CD14-positive monocyte (primary cell): ENCODE measurements around the gene MYOM1. TPM values are rescaled to one million over a fixed set of nuclear protein-coding genes. Genes with fewer than 3 reads are reported as not detected.

Experiments
- DNase-seq, 3 donors: peaks; one replicate each; pipeline ENCODE4 v3.0.0-alpha.2; 2011 to 2022
- H2AFZ ChIP-seq: 2 replicates; pipeline ENCODE4 v1.6.0; 2012; ENCODE audit warnings: mild to moderate bottlenecking, low read depth, low read length, inconsistent platforms; ENCODE audit not compliant: insufficient read depth, poor library complexity, severe bottlenecking
- H3K27ac ChIP-seq, 2 donors: 1 replicate in 1 of 2; 2 replicates in 1 of 2; pipeline ENCODE4 v1.5.1; 2012 to 2013; ENCODE audit warnings: low read length in 2 of 2, control low read depth in 1 of 2, inconsistent platforms in 1 of 2, low read depth in 1 of 2, mild to moderate bottlenecking in 1 of 2
- H3K27me3 ChIP-seq, 2 donors: one replicate each; pipeline versions ENCODE4 v1.6.0 to v1.6.1; 2011 to 2013; ENCODE audit warnings: low read length in 2 of 2; ENCODE audit not compliant: control insufficient read depth in 2 of 2, insufficient read depth in 2 of 2
- H3K36me3 ChIP-seq, 2 donors: replicated peaks in 1 of 2; 1 replicate in 1 of 2; 2 replicates in 1 of 2; pipeline versions ENCODE4 v1.5.1 to v1.6.1; 2012 to 2013; ENCODE audit warnings: low read length in 2 of 2, control low read depth in 1 of 2, inconsistent platforms in 1 of 2, mild to moderate bottlenecking in 1 of 2; ENCODE audit not compliant: insufficient read depth in 2 of 2, control insufficient read depth in 1 of 2
- H3K4me1 ChIP-seq, 2 donors: 1 replicate in 1 of 2; 2 replicates in 1 of 2; pipeline versions ENCODE4 v1.5.1 to v1.6.1; 2012 to 2013; ENCODE audit warnings: low read length in 2 of 2, control low read depth in 1 of 2, inconsistent platforms in 1 of 2, mild to moderate bottlenecking in 1 of 2, moderate library complexity in 1 of 2; ENCODE audit not compliant: insufficient read depth in 2 of 2, control insufficient read depth in 1 of 2
- H3K4me2 ChIP-seq: replicated peaks from 2 replicates; pipeline ENCODE3; 2012; ENCODE audit warnings: low read length, moderate library complexity, mild to moderate bottlenecking; ENCODE audit not compliant: poor library complexity, severe bottlenecking; ENCODE audit errors: extremely low read depth
- H3K4me3 ChIP-seq, 3 experiments: fragments of 200-600 bp in 1 of 3; sonication (generic) in 1 of 3; replicated peaks in 1 of 3; 1 replicate in 2 of 3; 2 replicates in 1 of 3; pipeline ENCODE4 v1.5.1; 2011 to 2013; ENCODE audit warnings: low read length in 3 of 3, mild to moderate bottlenecking in 3 of 3, control low read depth in 2 of 3, low read depth in 2 of 3, inconsistent platforms in 1 of 3, moderate library complexity in 1 of 3
- H3K79me2 ChIP-seq: 2 replicates; pipeline ENCODE4 v1.6.0; 2012; ENCODE audit warnings: mild to moderate bottlenecking, control low read depth, inconsistent platforms, low read length, moderate library complexity; ENCODE audit not compliant: insufficient read depth
- H3K9ac ChIP-seq: 2 replicates; pipeline ENCODE4 v1.6.0; 2017; ENCODE audit warnings: low read length, mild to moderate bottlenecking; ENCODE audit not compliant: insufficient read depth, poor library complexity, severe bottlenecking
- H3K9me3 ChIP-seq, 2 donors: replicated peaks in 1 of 2; 1 replicate in 1 of 2; 2 replicates in 1 of 2; pipeline versions ENCODE4 v1.5.1 to v1.6.1; 2012 to 2013; ENCODE audit warnings: low read length in 2 of 2, control low read depth in 1 of 2; ENCODE audit not compliant: control insufficient read depth in 1 of 2, insufficient read depth in 1 of 2
- H4K20me1 ChIP-seq: 2 replicates; pipeline ENCODE4 v1.6.0; 2012; ENCODE audit warnings: mild to moderate bottlenecking, low read length, control low read depth, moderate library complexity; ENCODE audit not compliant: insufficient read depth
- H3K27ac Mint-ChIP-seq, 7 donors: one replicate each; pipeline ENCODE4 v1.8.0; 2020; ENCODE audit warnings: mild to moderate bottlenecking in 7 of 7, mixed read lengths in 7 of 7, moderate library complexity in 6 of 7, inconsistent platforms in 2 of 7
- H3K27me3 Mint-ChIP-seq, 3 donors: one replicate each; pipeline ENCODE4 v1.8.0; 2021 to 2022; ENCODE audit warnings: low read depth in 3 of 3, mild to moderate bottlenecking in 3 of 3, mixed read lengths in 3 of 3, moderate library complexity in 3 of 3, inconsistent platforms in 1 of 3
- H3K36me3 Mint-ChIP-seq, 2 donors: one replicate each; pipeline ENCODE4 v1.8.0; 2020; ENCODE audit warnings: mixed read lengths in 2 of 2, inconsistent platforms in 1 of 2, mild to moderate bottlenecking in 1 of 2
- H3K4me1 Mint-ChIP-seq: one replicate; pipeline ENCODE4 v1.8.0; 2020; ENCODE audit warnings: mild to moderate bottlenecking, mixed read lengths
- H3K4me3 Mint-ChIP-seq, 2 donors: one replicate each; pipeline ENCODE4 v1.8.0; 2020; ENCODE audit warnings: mild to moderate bottlenecking in 2 of 2, mixed read lengths in 2 of 2, moderate library complexity in 1 of 2
- H3K9me3 Mint-ChIP-seq, 7 donors: one replicate each; pipeline ENCODE4 v1.8.0; 2020 to 2022; ENCODE audit warnings: mixed read lengths in 7 of 7, mild to moderate bottlenecking in 6 of 7, moderate library complexity in 6 of 7, inconsistent platforms in 2 of 7
- CTCF ChIP-seq: fragments of 200-600 bp; IDR thresholded peaks from one replicate; pipeline ENCODE4 v1.8.0; 2022; ENCODE audit warnings: antibody characterized with exemption, mild to moderate bottlenecking
- WGBS: methylation state at CpG from one replicate; pipeline ENCODE4 v1.1.5; 2013; ENCODE audit warnings: missing lambda C conversion rate; ENCODE audit not compliant: insufficient coverage; 5-methylcytosine and 5-hydroxymethylcytosine counted together
- intact Hi-C, 2 donors: fragments of 100-400 bp; cut with micrococcal nuclease; formaldehyde crosslinking; loops; one replicate each; pipeline versions ENCODE4 v1.15.0 to v1.15.1; 2023
- polyA plus RNA-seq, 3 donors: library from polyadenylated mRNA; depleted of rRNA in 1 of 3; unstranded in 2 of 3; stranded (reverse) in 1 of 3; fragments of 300-500 nt in 2 of 3; fragments of >200 nt in 1 of 3; fragmentation: Illumina TruSeq in 2 of 3; gene quantifications; 1 replicate in 2 of 3; 2 replicates in 1 of 3; pipeline ENCODE4 v1.2.3, GENCODE V29; 2012 to 2021

The MYOM1 gene
- polyA plus RNA-seq, 3 donors: 0.05 to 0.95 (median 0.22) TPM

- Histone ChIP-seq H3K79me2 (peaks cover 47% of the 10 kb centered on the region), H4K20me1 (peaks cover 29% of the 10 kb centered on the region), H3K27ac (peak overlapping the region; percentile 95 to 96), H3K9ac (peak overlapping the region; percentile 87), H2AFZ (peak overlapping the region; percentile 81), H3K9me3 (peaks cover 5 to 11% of the 10 kb centered on the region in 2 donors), H3K36me3 (peaks cover 3 to 5% of the 10 kb centered on the region in 2 donors), H3K27me3 (no peaks in the 10 kb centered on the region), H3K4me3 (peak overlapping the region; percentile 64 to 96 (median 93)), H3K4me1 (peaks cover 37 to 48% of the 10 kb centered on the region in 2 donors), H3K4me2 (peak overlapping the region; percentile 90)
- H3K9me3 Mint-ChIP-seq: peaks cover 5 to 14% (median 10%) of the 10 kb centered on the region in 7 donors
- H3K36me3 Mint-ChIP-seq: peaks cover 13 to 25% of the 10 kb centered on the region in 2 donors
- intact Hi-C loops: loop anchor here (2.0 to 10.0 kb wide), 8 partner anchors 15 to 604 kb away; partner anchors contain the start of gene LPIN2 (in 1 of the 2)
- peak; percentile 94 for TF ChIP-seq CTCF
- H3K4me1 Mint-ChIP-seq: peaks cover 43% of the 10 kb centered on the region
- H3K27ac Mint-ChIP-seq: peak overlapping the region; percentile 90 to 98 (median 97)
- H3K27me3 Mint-ChIP-seq: no peaks in the 10 kb centered on the region
- H3K4me3 Mint-ChIP-seq: peak overlapping the region; percentile 89 to 93
- WGBS: under 1% methylated on average over 20 of the region's 29 CpGs
- DNase-seq: peak; percentile 81 to 89 (median 86)
Measured at GRCh38 chr18:3245853-3246634, 26.3 kb upstream of the MYOM1 start.

GRCh38 chr18:3245185-3245564 is 25.4 kb upstream of the MYOM1 start:
- H3K4me3 ChIP-seq: peak overlapping the region in 1 of 3 experiments; percentile 96
- WGBS: no CpG with 5 or more reads among the region's 1 CpG

More at GRCh38 chr18:3245185-3245564, 25.4 kb upstream of the MYOM1 start:
- no peak overlapping the region for H3K9ac ChIP-seq
- Mint-ChIP-seq H3K27me3 (no peaks in the 10 kb centered on the region), H3K9me3 (peaks cover 5 to 19% (median 12%) of the 10 kb centered on the region in 7 donors), H3K4me3 (peak overlapping the region in 1 of 2 donors; percentile 89), H3K27ac (no peak overlapping the region), H3K4me1 (peaks cover 37% of the 10 kb centered on the region), H3K36me3 (peaks cover 14 to 25% of the 10 kb centered on the region in 2 donors)
- H3K36me3 ChIP-seq: peaks cover 3 to 5% of the 10 kb centered on the region in 2 donors
- H3K4me1 ChIP-seq: peaks cover 32 to 41% of the 10 kb centered on the region in 2 donors
- no peak overlapping the region for H3K27ac ChIP-seq
- peaks cover 5 to 12% of the 10 kb centered on the region in 2 donors for H3K9me3 ChIP-seq
- intact Hi-C loops: loop anchor here (2.0 to 10.0 kb wide), 6 partner anchors 68 to 603 kb away; partner anchors contain the start of gene LPIN2 (in 1 of the 2)
- H4K20me1 ChIP-seq: peaks cover 21% of the 10 kb centered on the region
- no peak for DNase-seq
- no peaks in the 10 kb centered on the region for H3K27me3 ChIP-seq
- peaks cover 38% of the 10 kb centered on the region for H3K79me2 ChIP-seq
- no peak for TF ChIP-seq CTCF
- peak overlapping the region; percentile 90 for H3K4me2 ChIP-seq
- no peak overlapping the region for H2AFZ ChIP-seq
